Fibroblast of mammary gland (primary cell): ENCODE results near the gene GP1BA.

ENCODE experiments used
- DNase-seq: peaks from one replicate; pipeline ENCODE4 v3.0.0-alpha.2; 2010; ENCODE audit warnings: low read depth
- H3K4me3 ChIP-seq: 2 replicates; pipeline ENCODE4 v1.5.1; 2011; ENCODE audit warnings: low read depth, mild to moderate bottlenecking, low read length, moderate library complexity; ENCODE audit not compliant: control insufficient read depth
- TF ChIP-seq, protein P1 (sequence below): conservative IDR thresholded peaks from 2 replicates; pipeline ENCODE4 v1.5.1; 2011; ENCODE audit warnings: low read depth, low read length, inconsistent platforms; ENCODE audit not compliant: control insufficient read depth, insufficient read depth

GP1BA gene

GRCh38 chr17:4969551-4970173 lies 37.6 kb downstream of the GP1BA start:
- H3K4me3 ChIP-seq: no peak overlapping the region
- DNase-seq: peak; percentile 53
- TF ChIP-seq, protein P1, sequence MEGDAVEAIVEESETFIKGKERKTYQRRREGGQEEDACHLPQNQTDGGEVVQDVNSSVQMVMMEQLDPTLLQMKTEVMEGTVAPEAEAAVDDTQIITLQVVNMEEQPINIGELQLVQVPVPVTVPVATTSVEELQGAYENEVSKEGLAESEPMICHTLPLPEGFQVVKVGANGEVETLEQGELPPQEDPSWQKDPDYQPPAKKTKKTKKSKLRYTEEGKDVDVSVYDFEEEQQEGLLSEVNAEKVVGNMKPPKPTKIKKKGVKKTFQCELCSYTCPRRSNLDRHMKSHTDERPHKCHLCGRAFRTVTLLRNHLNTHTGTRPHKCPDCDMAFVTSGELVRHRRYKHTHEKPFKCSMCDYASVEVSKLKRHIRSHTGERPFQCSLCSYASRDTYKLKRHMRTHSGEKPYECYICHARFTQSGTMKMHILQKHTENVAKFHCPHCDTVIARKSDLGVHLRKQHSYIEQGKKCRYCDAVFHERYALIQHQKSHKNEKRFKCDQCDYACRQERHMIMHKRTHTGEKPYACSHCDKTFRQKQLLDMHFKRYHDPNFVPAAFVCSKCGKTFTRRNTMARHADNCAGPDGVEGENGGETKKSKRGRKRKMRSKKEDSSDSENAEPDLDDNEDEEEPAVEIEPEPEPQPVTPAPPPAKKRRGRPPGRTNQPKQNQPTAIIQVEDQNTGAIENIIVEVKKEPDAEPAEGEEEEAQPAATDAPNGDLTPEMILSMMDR: no peak

DNA sequence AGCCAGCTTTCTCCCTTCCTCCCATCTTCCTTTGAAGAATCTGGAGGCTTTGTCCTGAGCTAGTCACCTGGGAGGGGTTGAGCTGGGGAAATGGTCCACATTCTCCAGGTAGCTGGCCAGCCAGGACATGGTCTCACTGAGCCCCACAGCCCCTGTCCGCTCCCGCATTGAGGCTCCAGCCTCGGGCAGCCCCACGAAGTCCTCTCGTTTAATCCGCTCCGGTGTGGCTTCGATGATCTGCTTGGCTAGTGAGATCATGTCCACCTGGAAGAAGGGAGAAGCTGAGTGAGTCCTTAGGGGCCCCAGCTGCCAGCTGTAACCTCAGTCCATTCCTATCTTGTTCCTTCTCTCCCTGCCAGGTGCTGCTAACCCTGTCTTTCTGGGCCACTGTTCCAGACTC lies 38.2 kb downstream of the GP1BA start:
- TF ChIP-seq, protein P1: no peak
- H3K4me3 ChIP-seq: no peak overlapping the region
- DNase-seq: no peak

DNA sequence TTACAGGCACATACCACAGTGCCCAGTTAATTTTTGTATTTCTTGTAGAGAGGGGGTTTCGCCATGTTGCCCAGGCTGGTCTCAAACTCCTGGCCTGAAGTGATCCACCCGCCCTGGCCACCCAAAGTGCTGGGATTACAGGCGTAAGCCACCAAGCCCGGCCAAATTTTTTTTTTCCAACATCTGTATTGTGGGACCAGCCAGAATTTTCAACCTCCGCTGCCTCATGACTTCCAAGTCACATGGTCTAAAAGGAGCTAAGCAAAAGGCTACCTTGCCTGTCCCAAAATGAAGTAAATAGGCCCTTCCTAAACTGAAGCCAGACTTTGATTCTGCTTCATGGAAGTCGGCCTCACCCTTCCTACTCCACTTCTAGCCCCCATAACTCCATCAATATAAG lies 39.7 kb downstream of the GP1BA start:
- TF ChIP-seq, protein P1: no peak
- H3K4me3 ChIP-seq: no peak overlapping the region
- DNase-seq: no peak

- H3K4me3 ChIP-seq: no peak overlapping the region
- no peak for DNase-seq
- TF ChIP-seq, protein P1: no peak
Observed at GRCh38 chr17:4972322-4972721, 40.2 kb downstream of the GP1BA start.

DNA sequence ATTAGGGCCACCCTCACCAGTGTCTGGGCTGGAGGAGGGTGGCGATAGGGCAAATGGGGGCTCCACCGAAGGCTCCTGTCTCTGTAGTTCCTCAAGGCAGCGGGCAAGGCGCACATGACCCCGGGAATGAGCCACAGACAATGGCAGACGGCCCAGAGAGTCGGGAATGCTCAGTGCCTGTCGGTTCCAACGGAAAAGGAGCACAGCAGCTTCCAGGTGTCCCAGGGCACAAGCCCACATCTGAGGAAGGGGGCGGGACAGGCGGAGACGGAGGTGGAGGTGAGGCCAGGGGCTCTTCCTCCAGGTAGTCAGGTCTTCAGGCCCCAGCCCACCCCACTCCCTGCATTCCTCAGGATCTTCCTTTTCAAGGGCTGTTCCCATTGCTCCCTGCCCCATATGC lies 40.7 kb downstream of the GP1BA start:
- H3K4me3 ChIP-seq: no peak overlapping the region
- no peak for DNase-seq
- TF ChIP-seq, protein P1: no peak

DNA sequence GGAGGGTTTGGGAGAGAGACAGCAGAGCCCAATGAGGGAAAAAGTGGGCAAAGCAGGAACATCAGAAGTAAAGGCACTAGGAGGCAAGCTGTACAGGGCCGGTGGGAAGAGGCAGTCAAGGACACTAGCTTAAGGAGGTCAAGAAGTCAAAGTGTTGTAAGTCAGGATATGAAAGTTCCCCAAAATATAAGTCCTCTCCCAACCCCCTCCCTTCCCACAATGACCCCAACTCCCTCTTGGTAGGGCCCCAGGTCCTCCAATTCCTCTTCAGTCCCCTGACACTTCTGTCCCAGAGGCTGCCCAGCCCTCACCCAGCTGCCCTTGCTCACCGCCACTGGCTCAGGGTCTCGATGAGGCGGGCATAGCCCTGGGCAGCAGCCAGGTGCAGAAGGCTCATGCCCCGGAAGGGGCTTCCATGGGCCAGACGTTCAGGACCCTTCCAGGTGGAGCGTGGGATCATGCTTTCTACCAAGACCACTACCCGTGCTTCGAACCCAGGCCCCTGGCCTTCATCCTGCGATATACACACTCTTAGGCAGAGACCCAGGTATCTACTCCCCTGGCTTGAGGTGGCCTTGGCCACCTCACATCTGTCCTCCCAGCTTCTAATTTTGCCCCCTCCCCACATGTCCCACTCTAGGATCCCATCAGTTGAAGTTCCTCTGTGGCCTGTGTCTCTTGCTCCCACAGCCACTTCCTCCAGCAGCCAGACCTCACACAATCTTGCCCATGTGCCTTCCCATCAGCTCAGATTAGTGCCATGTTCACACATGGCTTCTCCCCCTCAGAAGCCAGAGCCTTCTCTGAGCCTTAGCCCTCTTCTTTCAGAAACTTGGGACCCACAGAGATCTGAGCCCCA lies 41.4 kb downstream of the GP1BA start:
- no peak for DNase-seq

More for the DNA sequence above, 41.4 kb downstream of the GP1BA start:
- TF ChIP-seq, protein P1: no peak
- no peak overlapping the region for H3K4me3 ChIP-seq
